ENCODE data around the gene CDK3.

DNA sequence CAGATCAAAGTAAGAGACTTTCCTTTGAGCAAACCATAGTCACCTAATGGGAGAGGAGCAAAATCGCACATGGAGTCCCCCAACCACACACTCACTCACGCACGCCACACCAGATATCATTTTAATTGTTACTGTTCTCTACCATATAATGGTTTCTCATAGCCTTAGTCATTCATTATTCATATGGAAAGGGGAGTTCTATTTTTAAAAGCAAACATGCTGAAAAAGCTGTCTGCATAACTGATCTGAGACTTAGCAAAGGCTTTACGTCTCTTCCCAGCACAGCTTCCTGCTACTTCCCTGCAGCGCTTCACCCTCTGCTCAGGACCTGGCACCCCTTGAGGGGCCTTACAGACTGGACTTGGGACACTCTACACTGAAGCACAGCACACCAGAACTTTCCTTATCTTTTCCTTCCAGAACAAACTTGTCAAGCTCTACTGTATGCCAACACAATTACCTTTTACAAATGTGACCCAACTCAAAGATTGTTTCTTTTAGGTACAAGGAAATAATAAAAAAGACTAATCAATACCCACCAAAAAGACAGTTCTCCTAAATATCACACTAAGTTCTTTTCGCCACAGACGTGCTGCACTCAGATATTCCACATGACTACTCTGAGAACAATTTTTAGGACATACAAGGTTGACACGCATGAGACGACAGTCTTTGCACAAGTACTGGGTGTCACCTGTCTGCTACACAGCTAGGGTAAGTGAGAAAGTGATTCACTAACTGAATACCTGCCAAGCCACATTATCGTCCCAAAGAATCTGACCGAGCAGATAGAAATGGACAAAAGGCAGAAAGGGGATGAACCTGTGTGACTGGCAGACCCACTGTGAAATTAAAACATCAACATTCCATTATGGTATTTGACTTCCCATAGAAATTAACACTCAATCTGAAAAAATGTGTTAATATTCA lies 50.1 kb downstream of the CDK3 start:
- TF ChIP-seq, protein P1, sequence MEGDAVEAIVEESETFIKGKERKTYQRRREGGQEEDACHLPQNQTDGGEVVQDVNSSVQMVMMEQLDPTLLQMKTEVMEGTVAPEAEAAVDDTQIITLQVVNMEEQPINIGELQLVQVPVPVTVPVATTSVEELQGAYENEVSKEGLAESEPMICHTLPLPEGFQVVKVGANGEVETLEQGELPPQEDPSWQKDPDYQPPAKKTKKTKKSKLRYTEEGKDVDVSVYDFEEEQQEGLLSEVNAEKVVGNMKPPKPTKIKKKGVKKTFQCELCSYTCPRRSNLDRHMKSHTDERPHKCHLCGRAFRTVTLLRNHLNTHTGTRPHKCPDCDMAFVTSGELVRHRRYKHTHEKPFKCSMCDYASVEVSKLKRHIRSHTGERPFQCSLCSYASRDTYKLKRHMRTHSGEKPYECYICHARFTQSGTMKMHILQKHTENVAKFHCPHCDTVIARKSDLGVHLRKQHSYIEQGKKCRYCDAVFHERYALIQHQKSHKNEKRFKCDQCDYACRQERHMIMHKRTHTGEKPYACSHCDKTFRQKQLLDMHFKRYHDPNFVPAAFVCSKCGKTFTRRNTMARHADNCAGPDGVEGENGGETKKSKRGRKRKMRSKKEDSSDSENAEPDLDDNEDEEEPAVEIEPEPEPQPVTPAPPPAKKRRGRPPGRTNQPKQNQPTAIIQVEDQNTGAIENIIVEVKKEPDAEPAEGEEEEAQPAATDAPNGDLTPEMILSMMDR (IDR thresholded peaks at IDR 0.05; ENCODE audit: low read depth, low read length, missing input control), result no peak
- no peak for TF ChIP-seq RXRA (IDR thresholded peaks at IDR 0.05)
- no peak for TF ChIP-seq RAD21 (IDR thresholded peaks at IDR 0.05)
- no peak for TF ChIP-seq SP1 (IDR thresholded peaks at IDR 0.05)
- TF ChIP-seq EGR1 (IDR thresholded peaks at IDR 0.05; ENCODE audit: low read depth in 2 of 2), result no peak
- no peak for TF ChIP-seq JUND (IDR thresholded peaks at IDR 0.05)
- no peak for TF ChIP-seq MAX (IDR thresholded peaks at IDR 0.05)
- no peak for TF ChIP-seq GABPA (IDR thresholded peaks at IDR 0.05 in 1 of 2, conservative IDR thresholded peaks at IDR 0.05 in 1 of 2)
- no peak for TF ChIP-seq FOXA2 (IDR thresholded peaks at IDR 0.05)
- no peak for TF ChIP-seq FOXA1 (IDR thresholded peaks at IDR 0.05)
- no peak for TF ChIP-seq HNF4G (IDR thresholded peaks at IDR 0.05)
- no peak for TF ChIP-seq NR2F2 (IDR thresholded peaks at IDR 0.05)
- no peak for TF ChIP-seq TAF1 (conservative IDR thresholded peaks at IDR 0.05)
- TF ChIP-seq, protein P2, sequence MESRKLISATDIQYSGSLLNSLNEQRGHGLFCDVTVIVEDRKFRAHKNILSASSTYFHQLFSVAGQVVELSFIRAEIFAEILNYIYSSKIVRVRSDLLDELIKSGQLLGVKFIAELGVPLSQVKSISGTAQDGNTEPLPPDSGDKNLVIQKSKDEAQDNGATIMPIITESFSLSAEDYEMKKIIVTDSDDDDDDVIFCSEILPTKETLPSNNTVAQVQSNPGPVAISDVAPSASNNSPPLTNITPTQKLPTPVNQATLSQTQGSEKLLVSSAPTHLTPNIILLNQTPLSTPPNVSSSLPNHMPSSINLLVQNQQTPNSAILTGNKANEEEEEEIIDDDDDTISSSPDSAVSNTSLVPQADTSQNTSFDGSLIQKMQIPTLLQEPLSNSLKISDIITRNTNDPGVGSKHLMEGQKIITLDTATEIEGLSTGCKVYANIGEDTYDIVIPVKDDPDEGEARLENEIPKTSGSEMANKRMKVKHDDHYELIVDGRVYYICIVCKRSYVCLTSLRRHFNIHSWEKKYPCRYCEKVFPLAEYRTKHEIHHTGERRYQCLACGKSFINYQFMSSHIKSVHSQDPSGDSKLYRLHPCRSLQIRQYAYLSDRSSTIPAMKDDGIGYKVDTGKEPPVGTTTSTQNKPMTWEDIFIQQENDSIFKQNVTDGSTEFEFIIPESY (IDR thresholded peaks at IDR 0.05), result no peak
